Measurements from ENCODE around the gene BPIFB3. TPM values are rescaled to one million over a fixed set of nuclear protein-coding genes. Genes with fewer than 3 reads are reported as not detected.

Gene BPIFB3
- total RNA-seq, 2 donors from 2014 or later: not detected

DNA sequence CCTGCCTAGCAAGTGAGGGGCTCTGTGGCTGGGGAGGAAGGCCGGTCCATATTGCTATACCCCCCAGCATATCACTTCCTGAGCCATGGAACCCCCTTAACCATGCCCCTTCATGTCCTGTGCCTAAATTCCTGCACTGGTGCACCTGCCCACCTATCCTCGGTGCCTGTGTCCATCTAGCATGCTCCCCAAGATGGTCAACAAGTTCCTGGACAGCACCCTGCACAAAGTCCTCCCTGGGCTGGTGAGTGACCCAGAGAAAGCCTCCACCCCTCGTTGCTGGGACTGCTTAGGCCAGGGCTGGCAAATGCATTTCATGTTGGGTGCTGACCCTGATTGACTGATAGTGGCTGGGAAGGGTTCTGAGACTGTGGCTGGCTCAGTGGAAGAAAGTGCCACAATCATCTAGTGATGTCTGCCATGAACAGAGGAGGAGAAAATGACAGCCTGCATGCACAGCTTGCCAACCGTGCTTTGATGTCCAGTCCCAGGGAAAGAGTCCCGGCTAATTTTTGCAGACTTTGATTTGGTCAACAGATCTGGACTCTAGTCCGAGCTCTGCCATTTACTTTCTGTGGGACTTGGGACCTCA lies 18.7 kb upstream of the BPIFB3 start:
- no peak for DNase-seq
- no peaks in the 10 kb centered on the region for H3K4me1 ChIP-seq
- intact Hi-C loops (cut with DNase I): no loop called here
- ATAC-seq: no peak
- H3K4me3 ChIP-seq: no peak overlapping the region
- 65 to 69% methylated on average over 3 to 6 of the region's 6 CpGs for WGBS, 2 donors
- no peak overlapping the region for H3K27ac ChIP-seq
- no peaks in the 10 kb centered on the region for H3K9me3 ChIP-seq
- H3K27me3 ChIP-seq: no peaks in the 10 kb centered on the region
- TF ChIP-seq, protein P1, sequence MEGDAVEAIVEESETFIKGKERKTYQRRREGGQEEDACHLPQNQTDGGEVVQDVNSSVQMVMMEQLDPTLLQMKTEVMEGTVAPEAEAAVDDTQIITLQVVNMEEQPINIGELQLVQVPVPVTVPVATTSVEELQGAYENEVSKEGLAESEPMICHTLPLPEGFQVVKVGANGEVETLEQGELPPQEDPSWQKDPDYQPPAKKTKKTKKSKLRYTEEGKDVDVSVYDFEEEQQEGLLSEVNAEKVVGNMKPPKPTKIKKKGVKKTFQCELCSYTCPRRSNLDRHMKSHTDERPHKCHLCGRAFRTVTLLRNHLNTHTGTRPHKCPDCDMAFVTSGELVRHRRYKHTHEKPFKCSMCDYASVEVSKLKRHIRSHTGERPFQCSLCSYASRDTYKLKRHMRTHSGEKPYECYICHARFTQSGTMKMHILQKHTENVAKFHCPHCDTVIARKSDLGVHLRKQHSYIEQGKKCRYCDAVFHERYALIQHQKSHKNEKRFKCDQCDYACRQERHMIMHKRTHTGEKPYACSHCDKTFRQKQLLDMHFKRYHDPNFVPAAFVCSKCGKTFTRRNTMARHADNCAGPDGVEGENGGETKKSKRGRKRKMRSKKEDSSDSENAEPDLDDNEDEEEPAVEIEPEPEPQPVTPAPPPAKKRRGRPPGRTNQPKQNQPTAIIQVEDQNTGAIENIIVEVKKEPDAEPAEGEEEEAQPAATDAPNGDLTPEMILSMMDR (IDR thresholded peaks at IDR 0.05): no peak
- TF ChIP-seq POLR2A (IDR thresholded peaks at IDR 0.05): no peak
- H3K36me3 ChIP-seq (replicated peaks in 1 of 2; ENCODE audit: insufficient read depth in 1 of 2, low read depth in 2 of 2): no peaks in the 10 kb centered on the region

DNA sequence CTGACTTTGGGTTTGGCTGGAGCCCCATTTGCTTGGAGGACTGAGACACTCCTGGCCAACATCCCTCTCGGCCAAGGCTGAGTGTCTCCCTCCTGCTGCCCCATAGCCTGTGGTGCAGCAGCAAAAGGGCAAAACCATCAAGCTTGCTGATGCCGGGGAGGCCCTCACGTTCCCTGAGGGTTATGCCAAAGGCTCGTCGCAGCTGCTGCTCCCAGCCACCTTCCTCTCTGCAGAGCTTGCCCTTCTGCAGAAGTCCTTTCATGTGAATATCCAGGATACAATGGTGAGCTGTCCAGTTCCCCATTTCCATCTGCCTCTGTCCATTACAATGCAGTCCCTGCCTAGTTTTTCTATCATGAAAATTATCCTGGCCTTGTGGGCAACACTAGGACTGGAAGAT lies 16.2 kb upstream of the BPIFB3 start:
- intact Hi-C loops (cut with DNase I): no loop called here
- DNase-seq: no peak
- 57 to 60% methylated on average over 2 to 5 of the region's 5 CpGs for WGBS, 2 donors

DNA sequence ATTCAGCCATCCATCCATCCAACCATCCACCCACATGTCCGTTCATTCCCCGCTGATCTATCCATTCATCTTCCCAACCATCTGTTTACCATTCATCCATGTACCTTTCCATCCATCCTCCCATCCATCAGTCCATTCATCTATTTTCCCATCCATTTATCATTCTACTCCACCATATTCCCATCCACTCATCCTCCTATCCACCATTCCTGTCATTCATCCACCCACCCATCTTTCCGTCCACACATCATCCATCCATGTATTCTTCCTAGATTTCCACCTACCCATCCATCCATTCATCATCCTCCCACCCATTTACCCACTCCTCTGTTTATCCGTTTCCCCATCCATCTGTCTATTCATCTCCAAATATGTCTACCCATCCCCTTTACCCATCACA lies 15.5 kb upstream of the BPIFB3 start:
- WGBS, 2 donors: 69 to 77% methylated on average over 4 of the region's 4 CpGs
- intact Hi-C loops (cut with DNase I): no loop called here
- Histone ChIP-seq H3K4me1 (no peaks in the 10 kb centered on the region), H3K4me3 (no peak overlapping the region), H3K27me3 (no peaks in the 10 kb centered on the region), H3K27ac (no peak overlapping the region), H3K36me3 (replicated peaks in 1 of 2; ENCODE audit: insufficient read depth in 1 of 2, low read depth in 2 of 2) (no peaks in the 10 kb centered on the region), H3K9me3 (no peaks in the 10 kb centered on the region)
- ATAC-seq: no peak
- TF ChIP-seq, protein P1 (IDR thresholded peaks at IDR 0.05): no peak
- no peak for TF ChIP-seq POLR2A (IDR thresholded peaks at IDR 0.05)
- no peak for DNase-seq

More for the DNA sequence above, 16.2 kb upstream of the BPIFB3 start:
- no peak overlapping the region for H3K27ac ChIP-seq
- H3K4me1 ChIP-seq: no peaks in the 10 kb centered on the region
- H3K36me3 ChIP-seq (replicated peaks in 1 of 2; ENCODE audit: insufficient read depth in 1 of 2, low read depth in 2 of 2): no peaks in the 10 kb centered on the region
- no peaks in the 10 kb centered on the region for H3K27me3 ChIP-seq
- TF ChIP-seq, protein P1 (IDR thresholded peaks at IDR 0.05): no peak
- no peak for TF ChIP-seq POLR2A (IDR thresholded peaks at IDR 0.05)
- no peaks in the 10 kb centered on the region for H3K9me3 ChIP-seq
- no peak for ATAC-seq
- H3K4me3 ChIP-seq: no peak overlapping the region

DNA sequence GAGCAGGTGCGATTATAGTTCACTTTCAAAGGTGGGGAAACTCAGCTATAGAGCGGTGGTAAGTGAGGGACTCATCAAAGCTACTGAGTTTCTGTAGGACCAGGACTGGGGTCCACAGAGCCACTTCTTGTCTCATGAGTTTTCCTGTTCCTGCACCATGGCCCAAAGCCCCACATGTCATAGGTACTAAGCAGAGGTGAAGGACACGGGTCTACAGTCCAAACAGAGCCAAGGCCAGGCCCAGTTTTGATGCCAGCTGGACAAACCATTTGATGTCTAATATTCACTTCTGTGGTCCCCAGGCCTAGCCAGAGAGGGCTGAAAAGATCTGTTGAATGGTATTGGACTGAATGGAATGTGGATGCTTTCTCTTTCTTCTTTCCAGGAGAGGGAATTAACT lies 11.3 kb upstream of the BPIFB3 start:
- H3K9me3 ChIP-seq: peaks cover 0 to 8% (median 0%) of the 10 kb centered on the region in 3 donors
- no peak overlapping the region for H3K4me3 ChIP-seq
- H3K36me3 ChIP-seq (replicated peaks in 1 of 2; ENCODE audit: insufficient read depth in 1 of 2, low read depth in 2 of 2): no peaks in the 10 kb centered on the region
- no peak overlapping the region for H3K27ac ChIP-seq
- ATAC-seq (no peak), DNase-seq (no peak)
- 67 to 88% methylated on average over 2 to 3 of the region's 3 CpGs for WGBS, 2 donors
- H3K27me3 ChIP-seq: no peaks in the 10 kb centered on the region
- TF ChIP-seq, protein P1 (IDR thresholded peaks at IDR 0.05): no peak
- no peak for TF ChIP-seq POLR2A (IDR thresholded peaks at IDR 0.05)
- H3K4me1 ChIP-seq: no peaks in the 10 kb centered on the region
- intact Hi-C loops (cut with DNase I): no loop called here
